ENCODE measurements around the gene BAZ2B.

- TF ChIP-seq POLR2A (IDR thresholded peaks at IDR 0.05; ENCODE audit: low read length) (no peak), JUN (IDR thresholded peaks at IDR 0.05) (no peak), CTCF (IDR thresholded peaks at IDR 0.05) (no peak), ESRRA (IDR thresholded peaks at IDR 0.05; ENCODE audit: borderline replicate concordance, low read length) (no peak), RAD21 (conservative IDR thresholded peaks at IDR 0.05 in 1 of 2, IDR thresholded peaks at IDR 0.05 in 1 of 2) (no peak), PBX3 (IDR thresholded peaks at IDR 0.05) (no peak), EP300 (IDR thresholded peaks at IDR 0.05) (no peak), HOXB5 (CRISPR knock-in tag; IDR thresholded peaks at IDR 0.05) (no peak), NR3C1 (IDR thresholded peaks at IDR 0.05) (no peak), CEBPB (IDR thresholded peaks at IDR 0.05) (no peak)
Observed at GRCh38 chr2:159521272-159521671, 95.1 kb downstream of the BAZ2B start.

Data from A549 (cell line).